IMR-90 (cell line): Measurements from ENCODE around the gene C3orf80. TPM values are rescaled to one million over a fixed set of nuclear protein-coding genes. Genes with fewer than 3 reads are reported as not detected.
A peak's percentile ranks its signal among the peaks of the same experiment; 100 is the strongest.

Experiments
- ATAC-seq: fragments of 200-7000 bp; cut with Tn5 transposase; 2 replicates; pipeline ENCODE4 v1.9.1; 2020; ENCODE audit warnings: low read depth, mild to moderate bottlenecking, moderate library complexity
- BruUV-seq: library from RNA; stranded (reverse); fragments of 400-500 nt; replicated peaks from 2 replicates; lab custom pipeline; 2021; lab: Mats Ljungman, UMichigan
- CTCF ChIA-PET: fragments of 300-600 bp; formaldehyde crosslinking; extraction: SDS; loops from one replicate; lab custom pipeline; 2021; ENCODE audit warnings: antibody characterized with exemption; lab: Yijun Ruan, JAX
- POLR2A ChIA-PET: fragments of 300-600 bp; sonication (Branson Sonifier 250); formaldehyde crosslinking; loops from one replicate; lab custom pipeline; 2022; ENCODE audit warnings: antibody characterized with exemption; ENCODE audit not compliant: unreplicated experiment; lab: Charles Lee
- DNase-seq: peaks from one replicate; pipeline ENCODE4 v3.0.0; 2013
- H2AFZ ChIP-seq: replicated peaks from 2 replicates; pipeline ENCODE3; 2013; ENCODE audit warnings: low read length, mild to moderate bottlenecking; ENCODE audit not compliant: poor library complexity
- H2AK5ac ChIP-seq: 2 replicates; pipeline ENCODE4 v1.6.1; 2013; ENCODE audit warnings: low read depth, low read length, inconsistent platforms
- H2AK9ac ChIP-seq: replicated peaks from 2 replicates; pipeline ENCODE3; 2013; ENCODE audit warnings: mild to moderate bottlenecking, low read depth, low read length, moderate library complexity; ENCODE audit not compliant: poor library complexity
- H2BK120ac ChIP-seq: 2 replicates; pipeline ENCODE4 v1.6.1; 2013; ENCODE audit warnings: low read depth, low read length, inconsistent platforms
- H2BK15ac ChIP-seq: 3 replicates; pipeline ENCODE4 v1.6.1; 2013; ENCODE audit warnings: low read depth, low read length, inconsistent platforms
- H2BK20ac ChIP-seq: 2 replicates; pipeline ENCODE4 v1.6.1; 2013; ENCODE audit warnings: low read depth, mild to moderate bottlenecking, inconsistent platforms, low read length, moderate library complexity
- H2BK5ac ChIP-seq: 2 replicates; pipeline ENCODE4 v1.6.1; 2013; ENCODE audit warnings: mild to moderate bottlenecking, low read depth, low read length, inconsistent platforms; ENCODE audit not compliant: poor library complexity, severe bottlenecking
- H3K14ac ChIP-seq: replicated peaks from 2 replicates; pipeline ENCODE4 v1.6.1; 2013; ENCODE audit warnings: low read depth, low read length, inconsistent platforms
- H3K18ac ChIP-seq: 2 replicates; pipeline ENCODE4 v1.6.1; 2013; ENCODE audit warnings: low read depth, low read length, control low read depth
- H3K23ac ChIP-seq: 2 replicates; pipeline ENCODE4 v1.6.1; 2013; ENCODE audit warnings: low read depth, low read length, inconsistent platforms
- H3K27ac ChIP-seq: 2 replicates; pipeline ENCODE4 v1.5.1; 2013; ENCODE audit warnings: mild to moderate bottlenecking, control low read depth, low read length; ENCODE audit not compliant: insufficient read depth
- H3K27me3 ChIP-seq: 2 replicates; pipeline ENCODE4 v1.6.1; 2013; ENCODE audit warnings: low read length; ENCODE audit not compliant: control insufficient read depth, insufficient read depth
- H3K36me3 ChIP-seq: 2 replicates; pipeline ENCODE4 v1.6.1; 2013; ENCODE audit warnings: low read length, mixed read lengths; ENCODE audit not compliant: control insufficient read depth, insufficient read depth
- H3K4ac ChIP-seq: 2 replicates; pipeline ENCODE4 v1.6.1; 2013; ENCODE audit warnings: low read depth, low read length, inconsistent platforms
- H3K4me1 ChIP-seq: 2 replicates; pipeline ENCODE4 v1.6.1; 2013; ENCODE audit warnings: low read length, mixed read lengths; ENCODE audit not compliant: control insufficient read depth, insufficient read depth
- H3K4me2 ChIP-seq: 2 replicates; pipeline ENCODE4 v1.6.1; 2013; ENCODE audit warnings: low read depth, mild to moderate bottlenecking, control low read depth, low read length, moderate library complexity
- H3K4me3 ChIP-seq: 2 replicates; pipeline ENCODE4 v1.5.1; 2013; ENCODE audit warnings: low read depth, mild to moderate bottlenecking, control low read depth, low read length, moderate library complexity; ENCODE audit not compliant: insufficient read depth
- H3K56ac ChIP-seq: 2 replicates; pipeline ENCODE4 v1.6.1; 2013; ENCODE audit warnings: low read length, inconsistent platforms; ENCODE audit not compliant: insufficient read depth; ENCODE audit errors: extremely low read depth
- H3K79me1 ChIP-seq, 2 experiments: 2 replicates each; pipeline ENCODE4 v1.6.1; 2013; ENCODE audit warnings: low read length in 2 of 2, inconsistent platforms in 1 of 2, low read depth in 1 of 2
- H3K9ac ChIP-seq: 2 replicates; pipeline ENCODE4 v1.6.1; 2013; ENCODE audit warnings: low read depth, low read length, control low read depth
- H3K9me1 ChIP-seq: 2 replicates; pipeline ENCODE4 v1.6.1; 2013; ENCODE audit warnings: low read length, inconsistent platforms; ENCODE audit not compliant: insufficient read depth
- H3K9me3 ChIP-seq: 2 replicates; pipeline ENCODE4 v1.6.1; 2013; ENCODE audit warnings: low read length; ENCODE audit not compliant: control insufficient read depth, insufficient read depth
- H4K20me1 ChIP-seq: 2 replicates; pipeline ENCODE4 v1.6.1; 2013; ENCODE audit warnings: low read length, inconsistent platforms; ENCODE audit not compliant: insufficient read depth
- H4K5ac ChIP-seq: 2 replicates; pipeline ENCODE4 v1.6.1; 2013; ENCODE audit warnings: mild to moderate bottlenecking, low read depth, low read length, control low read depth
- H4K8ac ChIP-seq, 2 experiments: 2 replicates each; pipeline ENCODE4 v1.6.1; 2013; ENCODE audit warnings: low read depth in 2 of 2, low read length in 2 of 2, control low read depth in 1 of 2, inconsistent platforms in 1 of 2
- H4K91ac ChIP-seq: 2 replicates; pipeline ENCODE4 v1.6.1; 2013; ENCODE audit warnings: low read depth, low read length, inconsistent platforms; ENCODE audit not compliant: insufficient read depth
- FOS ChIP-seq: fragments of 150-350 bp; IDR thresholded peaks from 2 replicates; pipeline ENCODE4 v1.6.1; 2016; ENCODE audit warnings: low read depth, low read length
- MAZ ChIP-seq: IDR thresholded peaks from 2 replicates; pipeline ENCODE4 v1.6.1; 2012; ENCODE audit warnings: low read depth, mild to moderate bottlenecking, low read length, improper control_type of control experiment, moderate library complexity, borderline replicate concordance
- WGBS, 2 experiments: methylation state at CpG; one replicate each; pipeline versions ENCODE4 v1.1.5 to v1.1.7; 2013; ENCODE audit warnings: missing lambda C conversion rate in 2 of 2; ENCODE audit not compliant: insufficient read length in 1 of 2; ENCODE audit errors: extremely low coverage in 2 of 2; 5-methylcytosine and 5-hydroxymethylcytosine counted together
- dilution Hi-C: fragments of 300-500 bp; cut with HindIII; formaldehyde crosslinking; loops from one replicate; pipeline ENCODE4 v1.14.3; 2018; ENCODE audit warnings: low sequenced_read_pairs; ENCODE audit not compliant: unreplicated experiment
- in situ Hi-C: fragments of 300-500 bp; cut with MboI; formaldehyde crosslinking; loops from 3 replicates; pipeline ENCODE4 v1.14.3; 2019; ENCODE audit warnings: low sequenced_read_pairs, inconsistent platforms, mixed read lengths
- intact Hi-C: fragments of 100-400 bp; cut with micrococcal nuclease; formaldehyde crosslinking; loops from 2 replicates; pipeline ENCODE4 v1.10.0; 2022
- polyA plus RNA-seq, 3 experiments: library from polyadenylated mRNA; depleted of rRNA; stranded (reverse); fragments of >200 nt; gene quantifications; 2 replicates each; pipeline ENCODE4 v1.2.3, GENCODE V29; 2012; ENCODE audit warnings: low replicate concordance in 1 of 3
- total RNA-seq: library from RNA; depleted of rRNA; stranded (reverse); fragments of >200 nt; gene quantifications from 2 replicates; pipeline ENCODE4 v1.2.3, GENCODE V29; 2012
- TF ChIP-seq, protein P1 (sequence below): fragments of 150-350 bp; IDR thresholded peaks from 2 replicates; pipeline ENCODE4 v1.6.1; 2017; ENCODE audit warnings: mild to moderate bottlenecking, antibody characterized with exemption, low read length, low read depth

C3orf80 gene
- total and polyA plus RNA-seq, 2 of the 4 experiments (the other 2 are of a cell fraction) = not detected

DNA sequence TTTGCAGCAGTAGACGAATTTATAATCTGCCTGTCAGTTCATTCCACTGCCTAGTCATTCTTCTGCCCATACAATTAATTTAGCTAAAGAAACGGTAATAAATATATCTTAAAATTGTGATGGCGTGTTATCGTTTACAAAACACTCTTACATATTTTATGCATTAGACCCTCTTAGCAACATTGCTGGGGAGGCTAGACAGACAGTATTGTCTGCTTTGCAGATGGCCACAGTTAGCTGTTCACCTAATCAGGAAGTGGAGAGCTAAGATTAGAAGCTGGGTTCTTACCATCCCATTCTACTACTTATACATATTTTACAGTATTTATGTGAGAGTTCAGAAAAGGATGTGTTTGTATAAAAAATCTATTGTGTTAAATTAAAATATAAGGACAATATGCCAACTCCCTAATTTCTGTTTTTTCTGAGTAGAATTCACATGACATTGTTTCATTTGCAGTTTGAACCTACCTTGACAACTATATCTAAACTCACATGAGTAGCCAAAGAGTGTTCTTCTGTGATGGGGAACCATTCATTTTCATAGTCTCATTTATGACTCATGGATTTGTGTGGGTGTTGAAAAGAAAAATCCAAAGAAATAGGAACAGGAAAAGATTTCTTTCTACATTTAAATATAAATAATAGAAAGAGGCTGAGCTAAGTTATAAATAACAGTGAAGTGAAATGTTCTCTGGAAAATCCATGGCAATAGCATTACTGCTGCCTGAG, 41.7 kb upstream of the C3orf80 start:
- BruUV-seq = no TSS peak
- H3K4me1 ChIP-seq = peaks cover 2% of the 10 kb centered on the region; the same call in 1 of the 2 replicates
- dilution Hi-C loops (no loop called here), in situ Hi-C loops (no loop called here), intact Hi-C loops (loop anchor here (5.0 kb wide), 1 partner anchor 159 kb away; no protein-coding TSS in a partner anchor)
- no peak overlapping the region for H2BK5ac ChIP-seq
- H3K27ac ChIP-seq = no peak overlapping the region
- H4K91ac ChIP-seq = no peak overlapping the region
- H3K79me1 ChIP-seq = no peaks in the 10 kb centered on the region
- H4K20me1 ChIP-seq = no peaks in the 10 kb centered on the region
- H3K4me2 ChIP-seq = no peak overlapping the region
- H3K9me1 ChIP-seq = no peaks in the 10 kb centered on the region
- no peak overlapping the region for H4K8ac ChIP-seq
- H3K4ac ChIP-seq = no peak overlapping the region
- H3K18ac ChIP-seq = no peak overlapping the region; the same call in 1 of the 2 replicates
- TF ChIP-seq, protein P1, sequence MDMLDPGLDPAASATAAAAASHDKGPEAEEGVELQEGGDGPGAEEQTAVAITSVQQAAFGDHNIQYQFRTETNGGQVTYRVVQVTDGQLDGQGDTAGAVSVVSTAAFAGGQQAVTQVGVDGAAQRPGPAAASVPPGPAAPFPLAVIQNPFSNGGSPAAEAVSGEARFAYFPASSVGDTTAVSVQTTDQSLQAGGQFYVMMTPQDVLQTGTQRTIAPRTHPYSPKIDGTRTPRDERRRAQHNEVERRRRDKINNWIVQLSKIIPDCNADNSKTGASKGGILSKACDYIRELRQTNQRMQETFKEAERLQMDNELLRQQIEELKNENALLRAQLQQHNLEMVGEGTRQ = no peak
- TF ChIP-seq FOS = 0 out of 2 replicates have a peak, but pooled peaks have one; percentile 8
- TF ChIP-seq MAZ = no peak
- no peaks in the 10 kb centered on the region for H3K36me3 ChIP-seq
- no peak overlapping the region for H3K14ac ChIP-seq
- ChIA-PET POLR2A (no interaction called here), CTCF (no interaction called here)
- no peak overlapping the region for H2BK20ac ChIP-seq
- H3K4me3 ChIP-seq = no peak overlapping the region
- H2AK9ac ChIP-seq = no peak overlapping the region
- ATAC-seq = peak; percentile 39; the same call in 1 of the 2 replicates
- no peaks in the 10 kb centered on the region for H3K9me3 ChIP-seq
- no peak overlapping the region for H3K56ac ChIP-seq
- H3K23ac ChIP-seq = no peak overlapping the region
- no peak overlapping the region for H2BK15ac ChIP-seq
- H4K5ac ChIP-seq = no peak overlapping the region
- H3K27me3 ChIP-seq = no peaks in the 10 kb centered on the region
- DNase-seq = peak; percentile 65
- no peak overlapping the region for H2BK120ac ChIP-seq
- H3K9ac ChIP-seq = no peak overlapping the region
- H2AFZ ChIP-seq = no peak overlapping the region
- no CpG with 5 or more reads among the region's 4 CpGs for WGBS, 2 experiments
- H2AK5ac ChIP-seq = no peak overlapping the region
